ENCODE results near the gene SETBP1. TPM values are rescaled to one million over a fixed set of nuclear protein-coding genes. Genes with fewer than 3 reads are reported as not detected.

The SETBP1 gene
- total RNA-seq, 1 donor from 2014 or later = 39.5 TPM

- no peaks in the 10 kb centered on the region for H3K27me3 ChIP-seq
- H3K4me3 ChIP-seq = no peak overlapping the region
- ATAC-seq = peak; percentile 26
- DNase-seq = no peak
- H3K27ac ChIP-seq = no peak overlapping the region
- no peaks in the 10 kb centered on the region for H3K9me3 ChIP-seq
- peaks cover 20% of the 10 kb centered on the region for H3K4me1 ChIP-seq
- H3K36me3 ChIP-seq = no peaks in the 10 kb centered on the region
- TF ChIP-seq, protein P1, sequence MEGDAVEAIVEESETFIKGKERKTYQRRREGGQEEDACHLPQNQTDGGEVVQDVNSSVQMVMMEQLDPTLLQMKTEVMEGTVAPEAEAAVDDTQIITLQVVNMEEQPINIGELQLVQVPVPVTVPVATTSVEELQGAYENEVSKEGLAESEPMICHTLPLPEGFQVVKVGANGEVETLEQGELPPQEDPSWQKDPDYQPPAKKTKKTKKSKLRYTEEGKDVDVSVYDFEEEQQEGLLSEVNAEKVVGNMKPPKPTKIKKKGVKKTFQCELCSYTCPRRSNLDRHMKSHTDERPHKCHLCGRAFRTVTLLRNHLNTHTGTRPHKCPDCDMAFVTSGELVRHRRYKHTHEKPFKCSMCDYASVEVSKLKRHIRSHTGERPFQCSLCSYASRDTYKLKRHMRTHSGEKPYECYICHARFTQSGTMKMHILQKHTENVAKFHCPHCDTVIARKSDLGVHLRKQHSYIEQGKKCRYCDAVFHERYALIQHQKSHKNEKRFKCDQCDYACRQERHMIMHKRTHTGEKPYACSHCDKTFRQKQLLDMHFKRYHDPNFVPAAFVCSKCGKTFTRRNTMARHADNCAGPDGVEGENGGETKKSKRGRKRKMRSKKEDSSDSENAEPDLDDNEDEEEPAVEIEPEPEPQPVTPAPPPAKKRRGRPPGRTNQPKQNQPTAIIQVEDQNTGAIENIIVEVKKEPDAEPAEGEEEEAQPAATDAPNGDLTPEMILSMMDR (IDR thresholded peaks at IDR 0.05) = no peak
- intact Hi-C loops (cut with DNase I) = no loop called here
Observed at GRCh38 chr18:44729631-44730101, 49.0 kb downstream of the SETBP1 start.

GRCh38 chr18:44730803-44731529, 50.3 kb downstream of the SETBP1 start:
- Histone ChIP-seq H3K27me3 (no peaks in the 10 kb centered on the region), H3K4me3 (no peak overlapping the region), H3K4me1 (peaks cover 8% of the 10 kb centered on the region), H3K9me3 (no peaks in the 10 kb centered on the region), H3K36me3 (no peaks in the 10 kb centered on the region), H3K27ac (no peak overlapping the region)
- intact Hi-C loops (cut with DNase I) = no loop called here
- DNase-seq (no peak), ATAC-seq (peak; percentile 29)
- TF ChIP-seq, protein P1 (IDR thresholded peaks at IDR 0.05) = no peak

GRCh38 chr18:44731530-44732237, 51.0 kb downstream of the SETBP1 start:
- no peak overlapping the region for H3K27ac ChIP-seq
- H3K9me3 ChIP-seq = no peaks in the 10 kb centered on the region
- H3K27me3 ChIP-seq = no peaks in the 10 kb centered on the region
- no peak overlapping the region for H3K4me3 ChIP-seq
- TF ChIP-seq, protein P1 (IDR thresholded peaks at IDR 0.05) = no peak
- ATAC-seq = no peak
- H3K36me3 ChIP-seq = no peaks in the 10 kb centered on the region
- peaks cover 1% of the 10 kb centered on the region for H3K4me1 ChIP-seq
- no peak for DNase-seq
- intact Hi-C loops (cut with DNase I) = no loop called here

DNA sequence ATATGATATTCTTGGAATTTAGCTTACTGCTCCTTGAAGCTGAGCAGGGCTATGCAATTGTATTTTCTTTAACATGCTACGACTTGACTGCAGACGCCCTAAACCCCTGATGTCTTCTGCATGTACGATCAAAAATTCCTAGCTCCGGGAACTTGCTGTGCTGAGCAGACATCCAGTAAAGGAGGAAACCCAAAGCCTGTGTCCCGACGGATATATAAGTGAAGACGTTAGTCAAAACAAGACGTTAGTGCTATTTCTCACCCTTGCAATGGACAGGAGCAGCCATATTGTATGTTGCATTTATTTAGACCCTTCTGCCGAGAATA, 51.5 kb downstream of the SETBP1 start:
- no peaks in the 10 kb centered on the region for H3K36me3 ChIP-seq
- DNase-seq (no peak), ATAC-seq (no peak)
- no peaks in the 10 kb centered on the region for H3K9me3 ChIP-seq
- H3K27ac ChIP-seq = no peak overlapping the region
- no peaks in the 10 kb centered on the region for H3K4me1 ChIP-seq
- H3K4me3 ChIP-seq = no peak overlapping the region
- intact Hi-C loops (cut with DNase I) = no loop called here
- H3K27me3 ChIP-seq = no peaks in the 10 kb centered on the region
- TF ChIP-seq, protein P1 (IDR thresholded peaks at IDR 0.05) = no peak

GRCh38 chr18:44732599-44732998, 51.9 kb downstream of the SETBP1 start:
- TF ChIP-seq, protein P1 (IDR thresholded peaks at IDR 0.05) = no peak
- Histone ChIP-seq H3K9me3 (no peaks in the 10 kb centered on the region), H3K27ac (no peak overlapping the region), H3K4me3 (no peak overlapping the region), H3K4me1 (no peaks in the 10 kb centered on the region), H3K27me3 (no peaks in the 10 kb centered on the region), H3K36me3 (no peaks in the 10 kb centered on the region)
- DNase-seq (no peak), ATAC-seq (no peak)
- intact Hi-C loops (cut with DNase I) = no loop called here
